H1 (cell line): Measurements from ENCODE around the gene ANKH. TPM values are rescaled to one million over a fixed set of nuclear protein-coding genes. Genes with fewer than 3 reads are reported as not detected.

Source experiments
- CTCF ChIA-PET: fragments of 300-600 bp; sonication (Branson Sonifier 250); formaldehyde crosslinking; loops from one replicate; lab custom pipeline; 2021; ENCODE audit not compliant: partially characterized antibody; lab: Charles Lee
- POLR2A ChIA-PET: fragments of 300-600 bp; sonication (Branson Sonifier 250); formaldehyde crosslinking; loops from one replicate; lab custom pipeline; 2021; ENCODE audit warnings: inconsistent platforms; ENCODE audit not compliant: partially characterized antibody; lab: Charles Lee
- DNase-seq, 2 experiments: peaks; one replicate each; pipeline versions ENCODE4 v3.0.0 to v3.0.0-alpha.2; 2010 to 2022; ENCODE audit warnings: low spot score in 2 of 2, low read depth in 1 of 2, mixed read lengths in 1 of 2
- FAIRE-seq: peaks from 2 replicates; lab custom pipeline; 2011; peaks lifted over from hg19 to GRCh38; lab: Jason Lieb, UNC
- H2AFZ ChIP-seq: 2 replicates; pipeline ENCODE4 v1.8.1; 2012; ENCODE audit warnings: low read length, inconsistent platforms
- H2AK5ac ChIP-seq: 2 replicates; pipeline ENCODE4 v1.6.1; 2013; ENCODE audit warnings: low read depth, low read length
- H2BK120ac ChIP-seq: replicated peaks from 2 replicates; pipeline ENCODE3; 2013; ENCODE audit warnings: low read depth, low read length, inconsistent platforms
- H2BK12ac ChIP-seq: 2 replicates; pipeline ENCODE4 v1.6.1; 2013; ENCODE audit warnings: low read depth, low read length
- H2BK15ac ChIP-seq: 2 replicates; pipeline ENCODE4 v1.6.1; 2013; ENCODE audit warnings: low read length
- H2BK20ac ChIP-seq: 2 replicates; pipeline ENCODE4 v1.6.1; 2013; ENCODE audit warnings: low read length
- H2BK5ac ChIP-seq: 2 replicates; pipeline ENCODE4 v1.6.1; 2013; ENCODE audit warnings: low read depth, low read length
- H3K14ac ChIP-seq: 2 replicates; pipeline ENCODE4 v1.6.1; 2013; ENCODE audit warnings: inconsistent platforms; ENCODE audit not compliant: insufficient read length
- H3K18ac ChIP-seq: 2 replicates; pipeline ENCODE4 v1.6.1; 2013; ENCODE audit warnings: low read length; ENCODE audit errors: extremely low read depth
- H3K23ac ChIP-seq: 2 replicates; pipeline ENCODE4 v1.6.1; 2013; ENCODE audit warnings: inconsistent platforms; ENCODE audit not compliant: insufficient read length
- H3K23me2 ChIP-seq: 2 replicates; pipeline ENCODE4 v1.6.1; 2013; ENCODE audit warnings: low read depth, low read length
- H3K27ac ChIP-seq: 2 replicates; pipeline ENCODE4 v1.6.1; 2011; ENCODE audit warnings: low read depth, low read length, inconsistent platforms
- H3K27me3 ChIP-seq, 4 experiments: replicated peaks in 1 of 4; 1 replicate in 1 of 4; 2 replicates in 3 of 4; pipeline versions ENCODE4 v1.6.1 to v1.8.1; 2011 to 2013; ENCODE audit warnings: low read length in 3 of 4, mild to moderate bottlenecking in 3 of 4, inconsistent platforms in 2 of 4, mixed read lengths in 2 of 4, moderate library complexity in 1 of 4; ENCODE audit not compliant: control insufficient read depth in 3 of 4, insufficient read depth in 3 of 4; ENCODE audit errors: extremely low read depth in 1 of 4
- H3K36me3 ChIP-seq, 4 experiments: 2 replicates each; pipeline versions ENCODE4 v1.6.1 to v1.8.1; 2011 to 2013; ENCODE audit warnings: mild to moderate bottlenecking in 4 of 4, low read length in 3 of 4, moderate library complexity in 2 of 4, control low read depth in 1 of 4, inconsistent platforms in 1 of 4; ENCODE audit not compliant: insufficient read depth in 4 of 4, control insufficient read depth in 2 of 4
- H3K4ac ChIP-seq: replicated peaks from 2 replicates; pipeline ENCODE3; 2013; ENCODE audit warnings: low read length, low read depth, mixed read lengths, inconsistent platforms; ENCODE audit not compliant: insufficient read length
- H3K4me1 ChIP-seq, 4 experiments: replicated peaks in 1 of 4; 1 replicate in 1 of 4; 2 replicates in 3 of 4; pipeline versions ENCODE4 v1.6.1 to v1.8.1; 2011 to 2013; ENCODE audit warnings: low read length in 3 of 4, inconsistent platforms in 2 of 4, mixed read lengths in 1 of 4; ENCODE audit not compliant: insufficient read depth in 4 of 4, control insufficient read depth in 3 of 4
- H3K4me2 ChIP-seq, 2 experiments: 2 replicates each; pipeline versions ENCODE4 v1.6.1 to v1.8.1; 2011 to 2013; ENCODE audit warnings: low read depth in 2 of 2, low read length in 2 of 2, control low read depth in 1 of 2, inconsistent platforms in 1 of 2, mild to moderate bottlenecking in 1 of 2; ENCODE audit not compliant: insufficient read depth in 1 of 2
- H3K4me3 ChIP-seq, 4 experiments: fragments of 200-600, 300-600 bp in 1 of 4; sonication (generic), shearing (Covaris generic), sonication (Bioruptor Twin) in 1 of 4; 2 replicates each; pipeline versions ENCODE4 v1.5.1 to v1.8.1; 2011 to 2016; ENCODE audit warnings: low read length in 4 of 4, low read depth in 3 of 4, control low read depth in 2 of 4, inconsistent platforms in 2 of 4, mild to moderate bottlenecking in 2 of 4, mixed read lengths in 1 of 4, moderate library complexity in 1 of 4; ENCODE audit not compliant: insufficient read depth in 2 of 4; ENCODE audit errors: extremely low read depth in 1 of 4
- H3K56ac ChIP-seq: replicated peaks from 2 replicates; pipeline ENCODE3; 2013; ENCODE audit warnings: low read depth, mild to moderate bottlenecking, mixed read lengths, low read length, inconsistent platforms; ENCODE audit not compliant: insufficient read length
- H3K79me1 ChIP-seq: 2 replicates; pipeline ENCODE4 v1.6.1; 2013; ENCODE audit warnings: low read depth, low read length, control low read depth
- H3K79me2 ChIP-seq, 2 experiments: 2 replicates each; pipeline versions ENCODE4 v1.6.1 to v1.8.1; 2012 to 2013; ENCODE audit warnings: low read length in 2 of 2, mild to moderate bottlenecking in 2 of 2, inconsistent platforms in 1 of 2; ENCODE audit not compliant: insufficient read depth in 2 of 2, control insufficient read depth in 1 of 2
- H3K9ac ChIP-seq, 4 experiments: replicated peaks in 1 of 4; 1 replicate in 1 of 4; 2 replicates in 3 of 4; pipeline versions ENCODE4 v1.6.1 to v1.8.1; 2011 to 2013; ENCODE audit warnings: low read depth in 3 of 4, low read length in 3 of 4, control low read depth in 2 of 4, mild to moderate bottlenecking in 2 of 4, moderate library complexity in 2 of 4, inconsistent platforms in 1 of 4; ENCODE audit errors: extremely low read depth in 1 of 4
- H3K9me3 ChIP-seq, 2 experiments: 2 replicates each; pipeline versions ENCODE4 v1.6.1 to v1.8.1; 2012 to 2013; ENCODE audit warnings: mild to moderate bottlenecking in 2 of 2, moderate library complexity in 2 of 2, control low read depth in 1 of 2, inconsistent platforms in 1 of 2, low read depth in 1 of 2, low read length in 1 of 2, mixed read lengths in 1 of 2; ENCODE audit not compliant: insufficient read depth in 2 of 2
- H4K20me1 ChIP-seq, 2 experiments: replicated peaks in 1 of 2; 2 replicates each; pipeline versions ENCODE3 to v1.8.1; 2011 to 2013; ENCODE audit warnings: inconsistent platforms in 2 of 2, low read length in 2 of 2, mild to moderate bottlenecking in 1 of 2; ENCODE audit not compliant: insufficient read depth in 2 of 2, control insufficient read depth in 1 of 2
- H4K5ac ChIP-seq: 2 replicates; pipeline ENCODE4 v1.6.1; 2013; ENCODE audit warnings: low read length, low read depth, mixed read lengths, inconsistent platforms; ENCODE audit not compliant: insufficient read length
- H4K8ac ChIP-seq: 2 replicates; pipeline ENCODE4 v1.8.0; 2013; ENCODE audit warnings: mild to moderate bottlenecking, moderate library complexity, low read length, inconsistent platforms; ENCODE audit not compliant: insufficient read depth; ENCODE audit errors: extremely low read depth
- H4K91ac ChIP-seq: replicated peaks from 2 replicates; pipeline ENCODE3; 2013; ENCODE audit warnings: low read length, mixed read lengths, inconsistent platforms; ENCODE audit not compliant: insufficient read length
- FOSL1 ChIP-seq: IDR thresholded peaks from 2 replicates; pipeline ENCODE4 v1.6.1; 2011; ENCODE audit warnings: mild to moderate bottlenecking, low read depth, low read length, moderate library complexity; ENCODE audit not compliant: insufficient read depth
- HDAC2 ChIP-seq, 2 experiments: fragments of 300-600 bp in 1 of 2; sonication (generic) in 1 of 2; IDR thresholded peaks; 2 replicates each; pipeline ENCODE4 v1.6.1; 2011 to 2012; ENCODE audit warnings: low read depth in 2 of 2, low read length in 2 of 2, mild to moderate bottlenecking in 2 of 2, moderate library complexity in 2 of 2, borderline replicate concordance in 1 of 2, inconsistent platforms in 1 of 2
- HDAC6 ChIP-seq: IDR thresholded peaks from one replicate; pipeline ENCODE4 v1.7.1; 2012; ENCODE audit warnings: low read depth, mild to moderate bottlenecking, inconsistent platforms, low read length, moderate library complexity
- JUN ChIP-seq: IDR thresholded peaks from 2 replicates; pipeline ENCODE4 v1.6.1; 2011; ENCODE audit warnings: low read depth, mild to moderate bottlenecking, improper control_type of control experiment, low read length
- JUND ChIP-seq: IDR thresholded peaks from 2 replicates; pipeline ENCODE4 v1.6.1; 2011; ENCODE audit warnings: mild to moderate bottlenecking, improper control_type of control experiment, low read length
- NRF1 ChIP-seq: IDR thresholded peaks from 2 replicates; pipeline ENCODE4 v1.6.1; 2011; ENCODE audit warnings: mild to moderate bottlenecking, low read depth, low read length, improper control_type of control experiment
- POLR2A ChIP-seq, 2 experiments: IDR thresholded peaks; 1 replicate in 1 of 2; 2 replicates in 1 of 2; pipeline ENCODE4 v1.6.1; 2011; ENCODE audit warnings: low read depth in 2 of 2, low read length in 2 of 2, mild to moderate bottlenecking in 2 of 2; ENCODE audit errors: control extremely low read depth in 1 of 2
- POU5F1 ChIP-seq: IDR thresholded peaks from 2 replicates; pipeline ENCODE4 v1.6.1; 2011; ENCODE audit warnings: low read depth, mild to moderate bottlenecking, low read length, moderate library complexity
- RAD21 ChIP-seq, 2 experiments: IDR thresholded peaks in 1 of 2; conservative IDR thresholded peaks in 1 of 2; 2 replicates each; pipeline ENCODE4 v1.6.1; 2011; ENCODE audit warnings: low read depth in 2 of 2, low read length in 2 of 2, improper control_type of control experiment in 1 of 2, inconsistent platforms in 1 of 2, mild to moderate bottlenecking in 1 of 2, moderate library complexity in 1 of 2
- SIRT6 ChIP-seq: IDR thresholded peaks from one replicate; pipeline ENCODE4 v1.7.1; 2012; ENCODE audit warnings: low read length, inconsistent platforms
- SIX5 ChIP-seq: IDR thresholded peaks from 2 replicates; pipeline ENCODE4 v1.6.1; 2011; ENCODE audit warnings: mild to moderate bottlenecking, low read depth, low read length
- TEAD4 ChIP-seq: IDR thresholded peaks from 2 replicates; pipeline ENCODE4 v1.6.1; 2012; ENCODE audit warnings: low read depth, low read length, inconsistent platforms, mixed read lengths
- WGBS, 2 experiments: shearing (Covaris generic) in 1 of 2; methylation state at CpG; one replicate each; pipeline versions ENCODE4 v1.1.6 to v1.1.7; 2013 to 2015; ENCODE audit warnings: low lambda C conversion rate in 2 of 2, mixed read lengths in 2 of 2, inconsistent platforms in 1 of 2, low coverage in 1 of 2, missing lambda C conversion rate in 1 of 2; ENCODE audit not compliant: insufficient replicate concordance in 2 of 2, insufficient coverage in 1 of 2, insufficient read length in 1 of 2; ENCODE audit errors: extremely low coverage in 1 of 2, missing lambda C conversion rate in 1 of 2; 5-methylcytosine and 5-hydroxymethylcytosine counted together
- polyA plus RNA-seq, 7 experiments: library from polyadenylated mRNA; depleted of rRNA in 3 of 7; stranded (reverse) in 5 of 7; unstranded in 2 of 7; fragments of >200 nt in 5 of 7; fragments of 200-250 nt in 2 of 7; gene quantifications; 1 replicate in 5 of 7; 2 replicates in 1 of 7; 4 replicates in 1 of 7; pipeline versions ENCODE4 v1.2.1 to v1.2.3, GENCODE V29; 2011 to 2013; ENCODE audit warnings: missing spikeins in 2 of 7, mixed read lengths in 2 of 7
- total RNA-seq: library from RNA; stranded (reverse); fragmentation: NEBNext Ultra II Directional; extraction: Animal tissue kit (Norgen Biotek cat#: 25700); gene quantifications from 2 replicates; pipeline ENCODE4 v1.2.1, GENCODE V29; 2021

The ANKH gene
- total and polyA plus RNA-seq, 2 of the 8 experiments (the other 6 are each of a cell fraction or from before 2014, with no cell fraction given), result 5.3 to 13.0 TPM

GRCh38 chr5:14813747-14814146 is 57.8 kb downstream of the ANKH start:
- Histone ChIP-seq H4K5ac (no peak overlapping the region), H3K18ac (no peak overlapping the region), H3K27me3 (no peaks in the 10 kb centered on the region), H2BK20ac (no peak overlapping the region), H2BK5ac (no peak overlapping the region), H3K56ac (no peak overlapping the region), H3K27ac (no peak overlapping the region), H4K20me1 (no peaks in the 10 kb centered on the region), H3K9me3 (no peaks in the 10 kb centered on the region), H3K36me3 (no peaks in the 10 kb centered on the region), H3K9ac (no peak overlapping the region), H2AK5ac (no peak overlapping the region), H3K79me2 (no peaks in the 10 kb centered on the region), H4K8ac (no peak overlapping the region), H2BK12ac (no peak overlapping the region), H3K79me1 (no peaks in the 10 kb centered on the region; the same call in 1 of the 2 replicates), H3K23me2 (no peaks in the 10 kb centered on the region), H2AFZ (no peak overlapping the region), H2BK15ac (no peak overlapping the region), H3K4ac (no peak overlapping the region), H3K23ac (no peak overlapping the region), H3K14ac (no peak overlapping the region), H3K4me2 (no peak overlapping the region), H4K91ac (no peak overlapping the region), H3K4me3 (no peak overlapping the region), H3K4me1 (no peaks in the 10 kb centered on the region), H2BK120ac (no peak overlapping the region)
- WGBS, 2 experiments, result 87% methylated on average over 3 of the region's 3 CpGs; no CpG with 5 or more reads in 1 of the 2 experiments
- DNase-seq, result no peak
- CTCF ChIA-PET, result interaction anchor here (1.1 kb wide), 1 partner anchor 191 kb away, joined by 6 read pairs; no protein-coding TSS in a partner anchor
- FAIRE-seq, result no peak
- POLR2A ChIA-PET, result no interaction called here
- TF ChIP-seq TEAD4 (no peak), POLR2A (IDR thresholded peaks at IDR 0.05; ENCODE audit: control extremely low read depth in 1 of 2, low read depth in 2 of 2, low read length in 2 of 2) (no peak), RAD21 (IDR thresholded peaks at IDR 0.05 in 1 of 2, conservative IDR thresholded peaks at IDR 0.05 in 1 of 2; ENCODE audit: low read depth in 2 of 2, low read length in 2 of 2) (no peak), HDAC2 (IDR thresholded peaks at IDR 0.05; ENCODE audit: borderline replicate concordance in 1 of 2, low read depth in 2 of 2, low read length in 2 of 2) (no peak), FOSL1 (no peak), JUN (no peak), HDAC6 (no peak), NRF1 (no peak), JUND (no peak), SIX5 (no peak), POU5F1 (no peak), SIRT6 (no peak)
